Activated CD4-positive, alpha-beta T cell treated with anti-CD3 and anti-CD28 coated beads for 4 hours (primary cell): ENCODE results near the gene TC2N.
"Not testable (repeated sequence)": the region's sequence is repeated elsewhere in the genome, so short reads cannot be mapped to it uniquely, and the experiment has no call there.

Experiments
- DNase-seq, 2 donors: peaks; one replicate each; pipeline ENCODE4 v3.0.0-alpha.2; 2020

TC2N gene

GRCh38 chr14:91866511-91867295 lies 633 bp downstream of the TC2N start:
- DNase-seq: no peak

- DNase-seq: no peak
Observed at GRCh38 chr14:91866061-91866460, 1.3 kb downstream of the TC2N start.

- no peak for DNase-seq
Observed at GRCh38 chr14:91862417-91862816, 4.9 kb downstream of the TC2N start.

GRCh38 chr14:91861091-91861490 lies 6.2 kb downstream of the TC2N start:
- no peak for DNase-seq

GRCh38 chr14:91860238-91860637 lies 7.1 kb downstream of the TC2N start:
- no peak for DNase-seq

- DNase-seq: no peak
Observed at GRCh38 chr14:91858536-91859275, 8.6 kb downstream of the TC2N start.

GRCh38 chr14:91857614-91858013 lies 9.7 kb downstream of the TC2N start:
- DNase-seq: no peak

- no peak for DNase-seq
Observed at GRCh38 chr14:91854327-91854934, 12.9 kb downstream of the TC2N start.

- no peak for DNase-seq
Observed at GRCh38 chr14:91851563-91851962, 15.8 kb downstream of the TC2N start.

GRCh38 chr14:91848504-91849001 lies 18.8 kb downstream of the TC2N start:
- DNase-seq: no peak

GRCh38 chr14:91847693-91848092 lies 19.6 kb downstream of the TC2N start:
- no peak for DNase-seq

- no peak for DNase-seq
Observed at GRCh38 chr14:91845652-91846051, 21.7 kb downstream of the TC2N start.

- not testable (repeated sequence) for DNase-seq
Observed at GRCh38 chr14:91845056-91845455, 22.3 kb downstream of the TC2N start.

- no peak for DNase-seq
Observed at GRCh38 chr14:91844029-91844428, 23.3 kb downstream of the TC2N start.

- no peak for DNase-seq
Observed at GRCh38 chr14:91843437-91843836, 23.9 kb downstream of the TC2N start.

GRCh38 chr14:91841065-91841464 lies 26.3 kb downstream of the TC2N start:
- DNase-seq: no peak

GRCh38 chr14:91839749-91840148 lies 27.6 kb downstream of the TC2N start:
- DNase-seq: no peak

- DNase-seq: no peak
Observed at GRCh38 chr14:91837076-91837475, 30.3 kb downstream of the TC2N start.

GRCh38 chr14:91835920-91836843 lies 31.2 kb downstream of the TC2N start:
- DNase-seq: peak; percentile 88 to 96

GRCh38 chr14:91835197-91835919 lies 32.0 kb downstream of the TC2N start:
- DNase-seq: no peak

- DNase-seq: no peak
Observed at GRCh38 chr14:91834571-91834970, 32.8 kb downstream of the TC2N start.

- no peak for DNase-seq
Observed at GRCh38 chr14:91831337-91831736, 36.0 kb downstream of the TC2N start.
